K562 (cell line): ENCODE results near the gene JUNB. TPM values are rescaled to one million over a fixed set of nuclear protein-coding genes. Genes with fewer than 3 reads are reported as not detected.
"Not testable (repeated sequence)": the region's sequence is repeated elsewhere in the genome, so short reads cannot be mapped to it uniquely, and the experiment has no call there.

ENCODE experiments used
- ATAC-seq: fragments of 200-7000 bp; cut with Tn5 transposase; 3 replicates; pipeline ENCODE4 v1.9.1; 2020; ENCODE audit warnings: moderate library complexity
- BruUV-seq: library from RNA; stranded (reverse); fragments of 400-500 nt; replicated peaks from 2 replicates; lab custom pipeline; 2021; lab: Mats Ljungman, UMichigan
- CTCF ChIA-PET: fragments of 300-600 bp; formaldehyde crosslinking; extraction: SDS; loops from one replicate; lab custom pipeline; 2021; ENCODE audit warnings: low intra/inter-chr PET ratio; lab: Yijun Ruan, JAX
- POLR2A ChIA-PET: fragments of 300-600, 350-650 bp; sonication (Branson Sonifier 250); formaldehyde crosslinking; extraction: SDS; loops from one replicate; lab custom pipeline; 2021; ENCODE audit warnings: antibody characterized with exemption, inconsistent platforms; lab: Yijun Ruan, JAX
- DNase-seq, 4 experiments: peaks; one replicate each; pipeline versions ENCODE4 v3.0.0 to v3.0.0-alpha.2; 2011 to 2018; ENCODE audit warnings: low spot score in 3 of 4, mixed read lengths in 3 of 4; ENCODE audit errors: extremely low read depth in 1 of 4
- FAIRE-seq: peaks from 2 replicates; lab custom pipeline; 2011; peaks lifted over from hg19 to GRCh38; lab: Jason Lieb, UNC
- H2AFZ ChIP-seq: 2 replicates; pipeline ENCODE4 v1.6.0; 2011; ENCODE audit warnings: low read depth, low read length, control low read depth, inconsistent platforms
- H3K27ac ChIP-seq: fragments of 200-600 bp; 3 replicates; pipeline ENCODE4 v1.8.0; 2011; ENCODE audit warnings: low read depth, mild to moderate bottlenecking, control low read depth, inconsistent platforms, low read length, moderate library complexity, mixed read lengths; ENCODE audit errors: extremely low read depth
- H3K27me3 ChIP-seq, 2 experiments: fragments of 300-600 bp in 1 of 2; 2 replicates in 1 of 2; 3 replicates in 1 of 2; pipeline versions ENCODE4 v1.6.0 to v1.8.0; 2011; ENCODE audit warnings: inconsistent platforms in 2 of 2, low read length in 2 of 2, mild to moderate bottlenecking in 1 of 2, mixed read lengths in 1 of 2, moderate library complexity in 1 of 2; ENCODE audit not compliant: control insufficient read depth in 2 of 2, insufficient read depth in 2 of 2
- H3K36me3 ChIP-seq: fragments of 300-600 bp; 3 replicates; pipeline ENCODE4 v1.8.0; 2011; ENCODE audit warnings: mild to moderate bottlenecking, low read length, inconsistent platforms; ENCODE audit not compliant: control insufficient read depth, insufficient read depth
- H3K4me1 ChIP-seq, 2 experiments: fragments of 200-600 bp in 1 of 2; replicated peaks in 1 of 2; 2 replicates in 1 of 2; 3 replicates in 1 of 2; pipeline versions ENCODE4 v1.5.1 to v1.8.0; 2011; ENCODE audit warnings: inconsistent platforms in 2 of 2, low read length in 2 of 2, mild to moderate bottlenecking in 1 of 2, mixed read lengths in 1 of 2, moderate library complexity in 1 of 2; ENCODE audit not compliant: control insufficient read depth in 2 of 2, insufficient read depth in 2 of 2
- H3K4me2 ChIP-seq: 2 replicates; pipeline ENCODE4 v1.6.1; 2011; ENCODE audit warnings: low read length, control low read depth, inconsistent platforms, mixed read lengths; ENCODE audit not compliant: insufficient read depth
- H3K4me3 ChIP-seq: fragments of 200-600 bp; sonication (generic), shearing (Covaris generic); 2 replicates; pipeline ENCODE4 v1.5.1; 2016; ENCODE audit warnings: control low read depth, inconsistent platforms
- H3K79me2 ChIP-seq: fragments of 200-600 bp; 3 replicates; pipeline ENCODE4 v1.8.0; 2011; ENCODE audit warnings: low read length, inconsistent platforms; ENCODE audit not compliant: control insufficient read depth, insufficient read depth
- H3K9ac ChIP-seq, 2 experiments: 2 replicates each; pipeline versions ENCODE4 v1.6.0 to v1.6.1; 2011; ENCODE audit warnings: low read depth in 2 of 2, low read length in 2 of 2, control low read depth in 1 of 2, inconsistent platforms in 1 of 2, mild to moderate bottlenecking in 1 of 2, mixed read lengths in 1 of 2; ENCODE audit not compliant: insufficient read depth in 1 of 2
- H3K9me1 ChIP-seq: one replicate; pipeline ENCODE4 v1.6.0; 2011; ENCODE audit warnings: inconsistent platforms, mild to moderate bottlenecking, low read length, moderate library complexity; ENCODE audit not compliant: control insufficient read depth, insufficient read depth
- H3K9me3 ChIP-seq: replicated peaks from 2 replicates; pipeline ENCODE4 v1.5.1; 2011; ENCODE audit warnings: low read depth, low read length, inconsistent platforms; ENCODE audit not compliant: control insufficient read depth, insufficient read depth
- H4K20me1 ChIP-seq: replicated peaks from 2 replicates; pipeline ENCODE4 v1.6.1; 2011; ENCODE audit warnings: low read length, inconsistent platforms, mixed read lengths; ENCODE audit not compliant: control insufficient read depth, insufficient read depth
- KLF16 ChIP-seq: IDR thresholded peaks from 2 replicates; pipeline ENCODE4 v1.6.1; 2016; ENCODE audit warnings: antibody characterized with exemption
- TAL1 ChIP-seq: fragments of 450-650 bp; IDR thresholded peaks from 2 replicates; pipeline ENCODE4 v1.6.1; 2016; ENCODE audit warnings: mild to moderate bottlenecking
- WGBS: fragments of 100-300 bp; shearing (Covaris generic); methylation state at CpG from one replicate; pipeline ENCODE4 v1.1.6; 2016; ENCODE audit warnings: low coverage, mixed read lengths; ENCODE audit not compliant: insufficient coverage; ENCODE audit errors: missing lambda C conversion rate; 5-methylcytosine and 5-hydroxymethylcytosine counted together
- in situ Hi-C: fragments of 300-500 bp; cut with MboI; formaldehyde crosslinking; loops from 4 replicates; pipeline ENCODE4 v1.15.0; 2018; ENCODE audit warnings: inconsistent platforms, mixed read lengths
- intact Hi-C: fragments of 100-400 bp; cut with micrococcal nuclease; formaldehyde crosslinking; loops from 2 replicates; pipeline ENCODE4 v1.14.2; 2022
- polyA plus RNA-seq, 8 experiments: library from polyadenylated mRNA; depleted of rRNA in 4 of 8; stranded (reverse) in 5 of 8; unstranded in 3 of 8; fragments of >200 nt; fragmentation: Nextera tagmentation in 2 of 8; fragmentation: Illumina TruSeq in 1 of 8; extraction: Ambion mirVana in 2 of 8; extraction: Trizol in 1 of 8; gene quantifications; 2 replicates each; pipeline versions ENCODE4 v1.2.1 to v1.2.3, GENCODE V29; 2011 to 2014; ENCODE audit warnings: inconsistent platforms in 1 of 8, missing spikeins in 1 of 8
- total RNA-seq, 7 experiments: library from RNA; depleted of rRNA in 6 of 7; stranded (reverse); fragments of >200 nt in 6 of 7; fragmentation: Illumina TruSeq in 2 of 7; extraction: Trizol in 2 of 7; gene quantifications; 2 replicates each; pipeline versions ENCODE4 v1.2.1 to v1.2.3, GENCODE V29; 2011 to 2021; ENCODE audit warnings: low replicate concordance in 1 of 7
- TF ChIP-seq, protein P1 (sequence below): sonication (generic); formaldehyde crosslinking; IDR thresholded peaks from 2 replicates; pipeline ENCODE4 v1.8.1; 2023; ENCODE audit warnings: mild to moderate bottlenecking, missing genetic modification reagents
- TF ChIP-seq, protein P2 (sequence below): fragments of 450-650 bp; IDR thresholded peaks from 2 replicates; pipeline ENCODE4 v1.6.1; 2016; ENCODE audit warnings: borderline replicate concordance
- TF ChIP-seq, protein P3 (sequence below): sonication (generic); formaldehyde crosslinking; IDR thresholded peaks from 2 replicates; pipeline ENCODE4 v1.8.0; 2022; ENCODE audit warnings: mild to moderate bottlenecking, missing genetic modification reagents
- TF ChIP-seq, protein P4 (sequence below): fragments of 250-450 bp; sonication (Bioruptor Pico); IDR thresholded peaks from 2 replicates; pipeline ENCODE4 v1.4.0; 2020

JUNB gene
- total and polyA plus RNA-seq, 9 of the 15 experiments (the other 6 are each of a cell fraction or from before 2014, with no cell fraction given) = 0.23 to 88.1 (median 13.1) TPM

- Histone ChIP-seq H3K36me3 (peaks cover 16% of the 10 kb centered on the region; the same call in 2 of the 3 replicates), H3K4me1 (peaks cover 2 to 11% of the 10 kb centered on the region in 2 experiments; a peak in 1 of 5 replicates)
- in situ Hi-C loops, H3K9me1 ChIP-seq, H3K9ac ChIP-seq, intact Hi-C loops, H2AFZ ChIP-seq, H3K79me2 ChIP-seq, H3K27me3 ChIP-seq, ATAC-seq, H3K27ac ChIP-seq, H3K9me3 ChIP-seq, H3K4me3 ChIP-seq, H3K4me2 ChIP-seq, BruUV-seq, FAIRE-seq, DNase-seq, H4K20me1 ChIP-seq: not testable (repeated sequence)
- CTCF ChIA-PET = interaction anchor here (0.7 kb wide), 1 partner anchor 69 kb away, joined by 3 read pairs; no protein-coding TSS in a partner anchor
- WGBS = 89% methylated on average over 11 of the region's 11 CpGs
- POLR2A ChIA-PET = interaction anchor here (0.7 to 2.5 kb wide), 2 partner anchors 12 to 701 kb away, joined by 4 to 9 read pairs; no protein-coding TSS in a partner anchor
- TF ChIP-seq, protein P1, sequence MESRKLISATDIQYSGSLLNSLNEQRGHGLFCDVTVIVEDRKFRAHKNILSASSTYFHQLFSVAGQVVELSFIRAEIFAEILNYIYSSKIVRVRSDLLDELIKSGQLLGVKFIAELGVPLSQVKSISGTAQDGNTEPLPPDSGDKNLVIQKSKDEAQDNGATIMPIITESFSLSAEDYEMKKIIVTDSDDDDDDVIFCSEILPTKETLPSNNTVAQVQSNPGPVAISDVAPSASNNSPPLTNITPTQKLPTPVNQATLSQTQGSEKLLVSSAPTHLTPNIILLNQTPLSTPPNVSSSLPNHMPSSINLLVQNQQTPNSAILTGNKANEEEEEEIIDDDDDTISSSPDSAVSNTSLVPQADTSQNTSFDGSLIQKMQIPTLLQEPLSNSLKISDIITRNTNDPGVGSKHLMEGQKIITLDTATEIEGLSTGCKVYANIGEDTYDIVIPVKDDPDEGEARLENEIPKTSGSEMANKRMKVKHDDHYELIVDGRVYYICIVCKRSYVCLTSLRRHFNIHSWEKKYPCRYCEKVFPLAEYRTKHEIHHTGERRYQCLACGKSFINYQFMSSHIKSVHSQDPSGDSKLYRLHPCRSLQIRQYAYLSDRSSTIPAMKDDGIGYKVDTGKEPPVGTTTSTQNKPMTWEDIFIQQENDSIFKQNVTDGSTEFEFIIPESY (CRISPR knock-in tag) = 0 out of 2 replicates have a peak, but pooled peaks have one; percentile 50
These were observed 26.5 kb downstream of the JUNB start for GRCh38 chr19:12817810-12818209.

GRCh38 chr19:12821761-12822160 lies 30.5 kb downstream of the JUNB start:
- H3K79me2 ChIP-seq = no peaks in the 10 kb centered on the region
- 48% methylated on average over 2 of the region's 2 CpGs for WGBS
- H3K9me1 ChIP-seq = peaks cover 3% of the 10 kb centered on the region
- no peak overlapping the region for H3K27ac ChIP-seq
- in situ Hi-C loops = no loop called here
- DNase-seq = no peak
- ChIA-PET POLR2A (interaction anchor here (0.6 to 1.6 kb wide), 3 partner anchors 16 to 1010 kb away, joined by 3 to 6 read pairs (median 5); partner anchors contain the start of genes PRDX2, RNASEH2A and THSD8), CTCF (interaction anchor here (0.6 kb wide), 1 partner anchor 377 kb away, joined by 3 read pairs; no protein-coding TSS in a partner anchor)
- H3K4me3 ChIP-seq = no peak overlapping the region
- H3K4me2 ChIP-seq = no peak overlapping the region
- no TSS peak for BruUV-seq
- no peak overlapping the region for H2AFZ ChIP-seq
- no peaks in the 10 kb centered on the region for H3K36me3 ChIP-seq
- intact Hi-C loops = no loop called here
- no peak for FAIRE-seq
- no peaks in the 10 kb centered on the region for H3K27me3 ChIP-seq
- H3K4me1 ChIP-seq = peaks cover 4 to 13% of the 10 kb centered on the region in 2 experiments; a peak in 3 of 5 replicates
- H3K9ac ChIP-seq = no peak overlapping the region
- no peaks in the 10 kb centered on the region for H3K9me3 ChIP-seq
- ATAC-seq = no peak
- no peaks in the 10 kb centered on the region for H4K20me1 ChIP-seq
- TF ChIP-seq KLF16 (no peak), TAL1 (no peak)
- TF ChIP-seq, protein P2, sequence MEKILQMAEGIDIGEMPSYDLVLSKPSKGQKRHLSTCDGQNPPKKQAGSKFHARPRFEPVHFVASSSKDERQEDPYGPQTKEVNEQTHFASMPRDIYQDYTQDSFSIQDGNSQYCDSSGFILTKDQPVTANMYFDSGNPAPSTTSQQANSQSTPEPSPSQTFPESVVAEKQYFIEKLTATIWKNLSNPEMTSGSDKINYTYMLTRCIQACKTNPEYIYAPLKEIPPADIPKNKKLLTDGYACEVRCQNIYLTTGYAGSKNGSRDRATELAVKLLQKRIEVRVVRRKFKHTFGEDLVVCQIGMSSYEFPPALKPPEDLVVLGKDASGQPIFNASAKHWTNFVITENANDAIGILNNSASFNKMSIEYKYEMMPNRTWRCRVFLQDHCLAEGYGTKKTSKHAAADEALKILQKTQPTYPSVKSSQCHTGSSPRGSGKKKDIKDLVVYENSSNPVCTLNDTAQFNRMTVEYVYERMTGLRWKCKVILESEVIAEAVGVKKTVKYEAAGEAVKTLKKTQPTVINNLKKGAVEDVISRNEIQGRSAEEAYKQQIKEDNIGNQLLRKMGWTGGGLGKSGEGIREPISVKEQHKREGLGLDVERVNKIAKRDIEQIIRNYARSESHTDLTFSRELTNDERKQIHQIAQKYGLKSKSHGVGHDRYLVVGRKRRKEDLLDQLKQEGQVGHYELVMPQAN = no peak
- TF ChIP-seq, protein P3, sequence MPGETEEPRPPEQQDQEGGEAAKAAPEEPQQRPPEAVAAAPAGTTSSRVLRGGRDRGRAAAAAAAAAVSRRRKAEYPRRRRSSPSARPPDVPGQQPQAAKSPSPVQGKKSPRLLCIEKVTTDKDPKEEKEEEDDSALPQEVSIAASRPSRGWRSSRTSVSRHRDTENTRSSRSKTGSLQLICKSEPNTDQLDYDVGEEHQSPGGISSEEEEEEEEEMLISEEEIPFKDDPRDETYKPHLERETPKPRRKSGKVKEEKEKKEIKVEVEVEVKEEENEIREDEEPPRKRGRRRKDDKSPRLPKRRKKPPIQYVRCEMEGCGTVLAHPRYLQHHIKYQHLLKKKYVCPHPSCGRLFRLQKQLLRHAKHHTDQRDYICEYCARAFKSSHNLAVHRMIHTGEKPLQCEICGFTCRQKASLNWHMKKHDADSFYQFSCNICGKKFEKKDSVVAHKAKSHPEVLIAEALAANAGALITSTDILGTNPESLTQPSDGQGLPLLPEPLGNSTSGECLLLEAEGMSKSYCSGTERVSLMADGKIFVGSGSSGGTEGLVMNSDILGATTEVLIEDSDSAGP = no peak
- TF ChIP-seq, protein P4, sequence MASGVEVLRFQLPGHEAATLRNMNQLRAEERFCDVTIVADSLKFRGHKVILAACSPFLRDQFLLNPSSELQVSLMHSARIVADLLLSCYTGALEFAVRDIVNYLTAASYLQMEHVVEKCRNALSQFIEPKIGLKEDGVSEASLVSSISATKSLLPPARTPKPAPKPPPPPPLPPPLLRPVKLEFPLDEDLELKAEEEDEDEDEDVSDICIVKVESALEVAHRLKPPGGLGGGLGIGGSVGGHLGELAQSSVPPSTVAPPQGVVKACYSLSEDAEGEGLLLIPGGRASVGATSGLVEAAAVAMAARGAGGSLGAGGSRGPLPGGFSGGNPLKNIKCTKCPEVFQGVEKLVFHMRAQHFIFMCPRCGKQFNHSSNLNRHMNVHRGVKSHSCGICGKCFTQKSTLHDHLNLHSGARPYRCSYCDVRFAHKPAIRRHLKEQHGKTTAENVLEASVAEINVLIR (CRISPR knock-in tag) = no peak
